HG03575 (cell line): ENCODE data around the gene SLC6A7.

ENCODE experiments used
- ATAC-seq: cut with Tn5 transposase; IDR thresholded peaks from one replicate; pipeline ENCODE4 v1.9.1; 2021; ENCODE audit not compliant: unreplicated experiment, insufficient number of reproducible peaks, low FRiP score; ENCODE audit errors: extremely low read depth

SLC6A7 gene

GRCh38 chr5:150184990-150185912, 4.6 kb upstream of the SLC6A7 start:
- no peak for ATAC-seq

- ATAC-seq, result no peak
Measured at GRCh38 chr5:150186137-150186536, 3.7 kb upstream of the SLC6A7 start.

GRCh38 chr5:150186897-150187296, 3.0 kb upstream of the SLC6A7 start:
- no peak for ATAC-seq

DNA sequence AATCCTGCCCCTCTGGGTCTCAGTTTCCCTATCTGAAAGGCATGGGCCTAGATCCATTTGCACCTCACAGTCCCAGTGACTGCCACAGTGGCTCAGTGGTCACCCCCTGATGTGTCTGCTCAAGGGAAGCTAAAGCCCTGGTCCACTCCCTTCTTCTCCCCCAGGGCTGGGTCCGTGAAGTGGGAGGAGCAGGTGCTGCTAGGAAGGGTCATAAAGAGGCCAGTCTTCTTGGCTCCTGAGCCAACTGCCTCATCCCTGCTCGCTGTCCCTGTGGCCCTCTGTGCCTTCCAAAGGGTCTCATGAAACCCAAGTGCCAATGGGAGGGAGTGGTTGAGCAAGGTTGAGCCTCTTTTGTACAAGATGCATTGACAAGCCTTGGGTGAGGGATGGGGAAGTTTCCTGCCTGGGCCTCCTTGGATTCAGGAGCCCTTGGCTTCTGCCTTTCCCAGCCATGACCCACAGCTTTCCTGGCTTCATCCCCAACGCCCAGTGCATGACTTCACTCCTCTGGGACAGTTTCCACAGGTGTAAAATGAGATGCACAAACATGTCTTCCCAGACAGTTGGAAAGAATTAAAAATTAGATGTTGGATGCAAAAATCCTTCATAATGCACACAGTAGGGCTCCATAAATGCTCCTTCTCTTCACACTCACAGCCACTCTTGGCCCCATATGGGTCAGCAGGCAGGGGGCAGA, 1.6 kb upstream of the SLC6A7 start:
- no peak for ATAC-seq

DNA sequence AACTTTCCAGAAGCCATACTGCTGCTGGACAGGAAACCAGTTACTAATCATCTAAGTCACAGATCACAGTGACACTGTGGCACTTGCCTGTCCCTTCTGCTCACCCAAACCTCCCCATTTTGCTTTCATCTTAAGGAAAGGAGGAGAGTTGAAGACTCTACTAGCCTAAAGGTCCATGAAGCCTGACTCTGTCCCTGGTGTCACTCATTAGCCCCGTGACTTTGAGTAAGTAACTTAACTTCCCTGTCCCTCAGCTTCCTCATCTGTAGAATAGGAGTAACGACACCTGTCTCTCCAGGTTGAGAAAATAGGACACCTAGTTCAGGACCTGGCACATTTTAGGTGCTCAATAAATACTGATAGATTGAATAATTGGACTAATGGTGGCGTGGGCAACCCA, 536 bp upstream of the SLC6A7 start:
- ATAC-seq, result no peak

DNA sequence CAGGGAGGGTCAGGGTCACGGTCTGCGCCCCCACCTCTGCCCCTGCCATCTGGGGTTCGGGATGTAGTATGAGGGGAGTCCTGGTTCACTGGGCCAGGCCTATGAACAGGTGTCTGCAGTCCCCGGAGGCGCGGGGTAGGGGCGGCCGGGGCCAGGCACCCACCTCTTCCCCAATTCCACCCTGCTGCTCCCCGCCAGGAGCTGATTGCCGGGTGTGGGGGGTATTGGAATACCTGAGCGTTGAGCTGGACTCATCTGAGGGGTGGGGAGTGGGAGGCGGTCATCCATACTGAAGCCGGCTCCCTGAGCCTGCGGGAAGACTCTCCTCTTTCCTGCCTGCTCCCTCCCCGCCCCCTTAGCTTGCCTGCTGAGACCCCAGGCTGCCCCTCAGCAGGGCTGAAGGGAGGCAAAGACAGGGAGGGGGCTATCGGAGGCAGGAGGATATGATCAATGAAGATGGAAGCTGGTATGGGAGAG, 679 bp downstream of the SLC6A7 start:
- no peak for ATAC-seq

DNA sequence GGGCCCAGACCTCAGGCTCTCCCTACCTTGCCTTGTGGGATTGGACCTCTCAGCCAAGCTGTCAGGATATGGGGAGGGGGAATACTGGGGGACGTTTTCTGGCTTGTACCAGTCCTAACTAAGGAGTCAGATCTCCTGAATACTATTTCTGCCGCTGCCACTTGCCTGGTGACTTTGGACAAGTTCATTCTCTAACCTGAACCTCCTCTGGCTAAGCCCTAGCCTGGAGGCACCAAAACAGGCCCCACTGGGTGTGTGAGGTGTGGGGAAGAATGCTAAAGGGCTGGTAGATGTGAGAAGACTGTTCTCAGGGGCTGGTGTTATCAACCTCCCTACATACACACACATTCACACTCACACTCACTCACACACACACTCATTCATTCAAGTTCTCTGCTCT, 1.1 kb downstream of the SLC6A7 start:
- ATAC-seq, result no peak

DNA sequence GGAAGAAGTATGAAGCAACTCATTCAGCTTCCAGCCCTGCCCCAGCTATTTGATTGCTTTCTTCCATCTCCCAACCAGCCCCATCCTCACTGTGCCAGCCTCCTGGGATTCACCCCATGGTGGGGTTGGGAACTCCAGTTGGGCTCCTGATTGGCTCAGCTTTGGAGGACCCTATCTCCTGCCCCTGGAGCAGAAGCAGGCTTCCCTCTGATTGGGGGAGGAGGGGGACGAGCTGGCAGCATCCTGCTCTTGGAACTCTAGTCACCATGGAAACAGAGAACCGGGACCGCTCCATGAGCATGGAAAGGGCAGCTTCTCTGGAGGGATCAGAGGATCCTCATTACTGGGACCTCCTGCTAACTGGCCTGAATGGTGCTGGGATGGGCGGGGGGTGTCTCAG, 2.6 kb downstream of the SLC6A7 start:
- ATAC-seq, result no peak

DNA sequence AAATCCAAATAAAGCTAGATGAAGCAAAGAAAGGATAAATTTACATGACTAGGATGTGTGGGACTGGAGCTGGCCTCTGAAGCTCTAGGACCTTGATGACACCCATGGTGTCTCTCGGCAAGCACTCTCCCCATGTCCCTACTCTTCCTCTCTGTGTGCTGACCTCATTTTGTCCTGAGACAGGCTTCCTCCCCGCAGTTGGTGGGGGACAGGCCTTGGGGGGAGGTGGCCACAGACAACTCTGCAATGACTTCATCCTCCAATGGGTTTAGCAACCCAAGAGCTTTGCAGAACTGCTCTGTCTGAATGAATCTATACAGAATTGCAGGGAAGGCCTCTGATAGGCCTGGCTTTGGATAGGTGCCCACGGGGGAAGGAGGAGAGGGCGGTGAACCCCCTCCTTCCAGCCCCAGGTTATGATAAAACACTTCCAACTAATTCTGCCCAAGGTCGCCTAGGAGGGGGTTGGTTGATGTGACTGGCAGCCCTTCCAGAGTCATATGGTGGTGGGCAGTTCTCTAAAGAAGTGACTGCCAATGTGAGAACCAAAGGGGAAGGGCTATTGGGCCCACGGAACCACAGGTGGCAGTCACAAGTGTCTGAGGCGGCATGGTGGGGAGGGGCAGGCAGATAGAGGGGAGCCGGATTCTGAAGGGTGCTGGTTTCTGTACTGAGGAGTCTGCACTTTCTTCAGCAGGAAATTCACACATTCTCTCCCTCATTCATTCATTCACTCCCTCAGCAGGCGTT, 6.0 kb downstream of the SLC6A7 start:
- ATAC-seq, result no peak

DNA sequence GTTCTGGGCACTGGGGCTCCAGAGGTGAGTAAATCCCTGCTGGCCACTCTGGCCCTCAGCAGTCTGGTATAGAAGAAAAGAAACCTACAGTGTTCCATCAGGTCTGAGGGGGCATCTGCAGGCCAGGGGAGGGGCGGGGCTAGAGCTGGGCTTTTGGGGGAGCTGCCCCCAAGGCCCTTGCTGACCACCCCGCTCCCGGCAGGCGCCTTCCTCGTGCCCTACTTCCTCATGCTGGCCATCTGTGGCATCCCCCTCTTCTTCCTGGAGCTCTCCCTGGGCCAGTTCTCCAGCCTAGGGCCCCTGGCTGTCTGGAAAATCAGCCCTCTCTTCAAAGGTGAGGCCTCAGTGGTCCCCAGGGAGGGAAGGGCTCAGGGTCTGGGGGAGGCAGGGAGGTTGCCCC, 6.7 kb downstream of the SLC6A7 start:
- no peak for ATAC-seq

DNA sequence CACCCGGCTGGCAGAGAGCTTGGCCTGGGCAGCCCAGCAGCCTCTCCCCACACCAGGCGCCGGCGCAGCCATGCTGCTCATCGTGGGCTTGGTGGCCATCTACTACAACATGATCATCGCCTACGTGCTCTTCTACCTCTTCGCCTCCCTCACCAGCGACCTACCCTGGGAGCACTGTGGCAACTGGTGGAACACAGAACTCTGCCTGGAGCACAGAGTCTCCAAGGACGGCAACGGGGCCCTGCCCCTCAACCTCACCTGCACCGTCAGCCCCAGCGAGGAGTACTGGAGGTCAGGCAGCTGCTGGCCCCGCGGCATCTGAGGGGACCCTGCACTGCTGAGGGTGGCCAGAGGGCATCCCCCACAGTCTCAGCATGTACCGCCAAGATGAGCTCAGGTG, 7.1 kb downstream of the SLC6A7 start:
- ATAC-seq, result no peak

DNA sequence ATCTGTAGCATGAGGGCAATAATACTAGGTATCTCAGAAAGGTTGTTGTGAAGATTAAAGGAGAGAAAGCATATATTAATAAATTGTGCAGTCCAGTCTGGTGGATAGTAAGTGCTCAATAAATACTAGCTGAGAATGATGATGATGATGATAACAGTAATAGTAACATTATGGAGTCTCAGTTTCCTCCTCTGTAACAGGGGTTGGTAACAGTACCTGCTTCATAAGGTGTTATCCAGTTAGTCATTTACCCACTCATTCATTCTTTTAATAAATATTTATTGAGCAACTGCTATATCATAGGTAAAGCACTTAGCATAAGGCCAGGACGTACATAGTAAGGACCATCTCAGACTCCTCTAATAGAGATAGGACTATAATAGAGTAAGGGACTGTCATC, 7.6 kb downstream of the SLC6A7 start:
- ATAC-seq, result no peak

DNA sequence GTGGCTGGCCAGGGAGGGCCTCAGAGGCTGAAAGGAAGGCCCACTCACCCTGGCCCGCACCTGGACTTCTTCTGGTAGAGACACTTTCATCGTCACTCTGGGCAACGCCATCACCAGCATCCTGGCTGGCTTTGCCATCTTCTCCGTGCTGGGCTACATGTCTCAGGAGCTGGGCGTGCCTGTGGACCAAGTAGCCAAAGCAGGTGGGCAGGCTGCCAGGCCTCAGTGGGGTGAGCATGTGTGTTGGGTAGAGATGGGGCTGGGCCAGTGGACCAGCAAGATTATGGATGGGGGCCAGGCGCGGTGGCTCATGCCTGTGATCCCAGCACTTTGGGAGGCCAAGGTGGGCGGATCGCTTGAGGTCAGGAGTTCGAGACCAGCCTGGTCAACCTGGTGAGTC, 12.6 kb downstream of the SLC6A7 start:
- ATAC-seq, result no peak

- no peak for ATAC-seq
Measured at GRCh38 chr5:150203832-150204589, 14.1 kb downstream of the SLC6A7 start.

- ATAC-seq, result no peak
Measured at GRCh38 chr5:150204590-150204960, 14.7 kb downstream of the SLC6A7 start.

GRCh38 chr5:150206098-150206778, 16.4 kb downstream of the SLC6A7 start:
- no peak for ATAC-seq

DNA sequence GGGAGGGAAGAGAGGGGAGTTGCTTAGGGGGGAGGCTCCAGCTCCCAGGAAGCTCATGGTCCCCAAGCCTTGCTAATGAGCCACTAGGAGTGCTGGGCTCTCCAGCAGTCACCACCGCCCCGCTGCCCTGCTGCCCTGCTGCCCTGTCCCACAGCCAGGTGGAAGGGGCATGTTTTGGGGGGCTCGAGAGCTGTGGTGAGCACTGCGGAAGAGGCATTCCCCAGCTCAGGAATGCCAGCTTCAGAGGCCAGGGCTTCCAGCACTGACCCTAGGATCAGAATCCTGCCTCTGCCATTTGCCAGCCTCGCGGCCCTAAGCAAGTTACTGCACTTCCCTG, 16.9 kb downstream of the SLC6A7 start:
- ATAC-seq, result no peak

GRCh38 chr5:150208187-150209098, 18.6 kb downstream of the SLC6A7 start:
- no peak for ATAC-seq
